Pancreas (tissue), 10 donors: ENCODE measurements around the gene BRAT1. TPM values are rescaled to one million over a fixed set of nuclear protein-coding genes. Genes with fewer than 3 reads are reported as not detected.

Experiments used
- ATAC-seq, 4 donors: fragments of 200-7000 bp; cut with Tn5 transposase; one replicate each; pipeline versions ENCODE4 v1.8.0 to v1.9.1; 2020; ENCODE audit warnings: mild to moderate bottlenecking in 4 of 4, moderate library complexity in 4 of 4
- DNase-seq, 6 donors: peaks; one replicate each; pipeline ENCODE4 v3.0.0-alpha.2; 2020
- FAIRE-seq: peaks from 2 replicates; lab custom pipeline; 2012; peaks lifted over from hg19 to GRCh38; lab: Jason Lieb, UNC
- H3K27ac ChIP-seq, 4 donors: fragments of 200-600 bp; sonication (generic); 1 replicate in 3 of 4; 2 replicates in 1 of 4; pipeline versions ENCODE4 v1.5.0 to v1.8.0; 2020
- H3K27me3 ChIP-seq, 4 donors: fragments of 200-600 bp; one replicate each; pipeline ENCODE4 v1.8.0; 2021
- H3K36me3 ChIP-seq, 3 donors: fragments of 200-600 bp; sonication (generic) in 1 of 3; one replicate each; pipeline versions ENCODE4 v1.5.0 to v1.8.0; 2020 to 2021
- H3K4me1 ChIP-seq, 3 donors: fragments of 200-600 bp; one replicate each; pipeline ENCODE4 v1.8.0; 2021
- H3K4me3 ChIP-seq, 4 donors: fragments of 200-600 bp; sonication (generic) in 2 of 4; one replicate each; pipeline versions ENCODE4 v1.5.0 to v1.8.0; 2020 to 2021
- H3K9me3 ChIP-seq, 4 donors: fragments of 200-600 bp; one replicate each; pipeline ENCODE4 v1.8.0; 2021
- WGBS, 2 donors: extraction: QIAGEN DNeasy Blood & Tissue Kit; methylation state at CpG; one replicate each; pipeline ENCODE4 v1.1.7; 2013; 5-methylcytosine and 5-hydroxymethylcytosine counted together
- intact Hi-C, 3 donors: fragments of 100-400 bp; cut with DNase I; formaldehyde crosslinking; loops; one replicate each; pipeline versions ENCODE4 v1.11.1 to v1.14.2; 2022
- polyA plus RNA-seq, 2 donors: library from polyadenylated mRNA; stranded (reverse); fragments of 200-250 nt; gene quantifications; one replicate each; pipeline ENCODE4 v1.2.3, GENCODE V29; 2013
- total RNA-seq, 6 donors: library from RNA; stranded (reverse); fragmentation: NEBNext Ultra II Directional in 4 of 6; extraction: Animal tissue kit (Norgen Biotek cat#: 25700) in 4 of 6; gene quantifications; one replicate each; pipeline versions ENCODE4 v1.2.1 to v1.2.4, GENCODE V29; 2021 to 2023
- TF ChIP-seq, protein P1 (sequence below), 4 donors: fragments of 200-600 bp; sonication (generic) in 3 of 4; IDR thresholded peaks; one replicate each; pipeline versions ENCODE4 v1.5.0 to v1.8.0; 2021; ENCODE audit warnings: antibody characterized with exemption in 4 of 4
- donor health status: healthy with polysubstance abuse.
- donor health status: DM: no; HTN: no; CAD: no; lungs with moderate emphysema.
- donor health status: DM: no; HTN: no; CAD: no.
- donor health status: control.
- donor health status: control.
- donor health status: Bipolar disorder and iron deficiency.
- donor health status: DM: yes; HTN: yes; CAD: no.
- donor health status: DM: no; HTN: no; CAD: no.
- donor health status: DM: no; HTN: no; CAD: no.
- donor health status: DM: yes; HTN: yes; CAD: no.

BRAT1 gene
- total and polyA plus RNA-seq, 8 donors: 11.8 to 54.4 (median 15.2) TPM

DNA sequence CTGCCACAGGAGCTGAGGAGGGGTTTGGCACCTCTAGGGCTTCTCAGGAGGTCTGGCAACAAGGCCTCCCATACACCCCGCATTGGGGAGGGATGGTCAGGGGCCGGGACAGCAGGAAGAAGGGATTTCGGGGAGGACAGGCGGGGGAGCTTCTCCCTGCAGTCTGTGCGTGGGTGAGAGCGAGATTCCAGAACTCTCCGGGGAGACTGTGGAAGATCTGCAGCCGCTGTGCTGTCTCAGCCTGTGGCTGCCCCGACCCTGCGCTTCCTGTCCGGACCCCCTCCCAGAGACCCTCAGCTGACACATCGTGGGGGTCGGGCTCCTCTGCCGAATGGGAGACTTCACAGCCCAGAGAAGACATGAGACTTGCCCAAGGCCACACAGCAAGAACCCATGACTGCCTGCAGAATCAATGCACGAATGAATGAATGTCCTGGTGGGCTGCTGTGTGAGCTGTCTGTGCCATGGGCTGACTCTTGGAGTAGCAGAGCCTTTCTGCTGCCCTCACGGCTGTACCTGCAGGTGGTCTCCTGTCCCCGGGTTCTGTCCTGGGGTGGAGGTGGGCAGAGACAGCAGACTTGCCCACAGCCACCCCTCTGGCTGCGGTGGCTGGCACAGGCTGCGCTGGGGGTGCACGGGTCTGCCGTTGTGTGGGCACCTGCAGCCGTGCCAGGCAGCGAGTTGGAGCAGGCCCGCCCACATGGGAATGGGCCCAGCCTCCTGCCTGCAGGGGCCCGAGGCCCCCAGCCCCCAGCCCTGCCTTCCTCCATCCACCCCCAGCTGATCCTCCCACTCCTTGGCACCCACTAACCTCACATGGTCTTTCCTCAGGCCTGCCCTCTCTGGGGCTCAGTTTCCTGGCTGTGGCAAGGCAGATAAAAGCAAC lies 52.0 kb downstream of the BRAT1 start:
- WGBS, 2 donors: 72 to 84% methylated on average over 25 of the region's 25 CpGs

DNA sequence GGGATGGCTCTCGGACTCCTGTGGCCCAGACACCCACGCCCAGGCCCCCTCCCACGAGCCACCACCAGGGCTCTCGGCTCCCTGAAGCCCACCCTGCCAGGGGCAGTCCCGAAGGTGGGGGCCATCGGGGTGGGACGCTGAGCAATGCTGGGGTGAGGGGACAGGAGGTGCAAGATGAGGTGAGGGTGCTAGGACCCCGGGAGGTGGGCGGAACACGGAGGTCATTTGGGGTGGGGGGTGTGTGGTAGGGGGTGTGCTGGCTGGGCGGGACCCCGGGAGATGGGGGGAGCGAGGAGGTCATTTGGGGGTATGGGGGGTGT lies 52.7 kb downstream of the BRAT1 start:
- no peak for FAIRE-seq
- no peaks in the 10 kb centered on the region for H3K36me3 ChIP-seq
- peak in 1 of 6 donors; percentile 78 for DNase-seq
- H3K4me1 ChIP-seq: no peaks in the 10 kb centered on the region
- H3K27ac ChIP-seq: no peak overlapping the region
- TF ChIP-seq, protein P1, sequence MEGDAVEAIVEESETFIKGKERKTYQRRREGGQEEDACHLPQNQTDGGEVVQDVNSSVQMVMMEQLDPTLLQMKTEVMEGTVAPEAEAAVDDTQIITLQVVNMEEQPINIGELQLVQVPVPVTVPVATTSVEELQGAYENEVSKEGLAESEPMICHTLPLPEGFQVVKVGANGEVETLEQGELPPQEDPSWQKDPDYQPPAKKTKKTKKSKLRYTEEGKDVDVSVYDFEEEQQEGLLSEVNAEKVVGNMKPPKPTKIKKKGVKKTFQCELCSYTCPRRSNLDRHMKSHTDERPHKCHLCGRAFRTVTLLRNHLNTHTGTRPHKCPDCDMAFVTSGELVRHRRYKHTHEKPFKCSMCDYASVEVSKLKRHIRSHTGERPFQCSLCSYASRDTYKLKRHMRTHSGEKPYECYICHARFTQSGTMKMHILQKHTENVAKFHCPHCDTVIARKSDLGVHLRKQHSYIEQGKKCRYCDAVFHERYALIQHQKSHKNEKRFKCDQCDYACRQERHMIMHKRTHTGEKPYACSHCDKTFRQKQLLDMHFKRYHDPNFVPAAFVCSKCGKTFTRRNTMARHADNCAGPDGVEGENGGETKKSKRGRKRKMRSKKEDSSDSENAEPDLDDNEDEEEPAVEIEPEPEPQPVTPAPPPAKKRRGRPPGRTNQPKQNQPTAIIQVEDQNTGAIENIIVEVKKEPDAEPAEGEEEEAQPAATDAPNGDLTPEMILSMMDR (IDR thresholded peaks at IDR 0.05): no peak
- intact Hi-C loops: no loop called here
- H3K27me3 ChIP-seq: no peaks in the 10 kb centered on the region
- H3K4me3 ChIP-seq: no peak overlapping the region
- WGBS, 2 donors: 59 to 69% methylated on average over 12 to 13 of the region's 13 CpGs
- H3K9me3 ChIP-seq: no peaks in the 10 kb centered on the region
- ATAC-seq: no peak

More for the DNA sequence above, 52.0 kb downstream of the BRAT1 start:
- H3K27ac ChIP-seq: no peak overlapping the region
- no peak overlapping the region for H3K4me3 ChIP-seq
- intact Hi-C loops: no loop called here
- H3K27me3 ChIP-seq: no peaks in the 10 kb centered on the region
- FAIRE-seq: no peak
- ATAC-seq: peak in 1 of 4 donors; percentile 4
- peak in 1 of 6 donors; percentile 57 for DNase-seq
- TF ChIP-seq, protein P1 (IDR thresholded peaks at IDR 0.05): no peak
- H3K36me3 ChIP-seq: no peaks in the 10 kb centered on the region
- H3K9me3 ChIP-seq: no peaks in the 10 kb centered on the region
- no peaks in the 10 kb centered on the region for H3K4me1 ChIP-seq

DNA sequence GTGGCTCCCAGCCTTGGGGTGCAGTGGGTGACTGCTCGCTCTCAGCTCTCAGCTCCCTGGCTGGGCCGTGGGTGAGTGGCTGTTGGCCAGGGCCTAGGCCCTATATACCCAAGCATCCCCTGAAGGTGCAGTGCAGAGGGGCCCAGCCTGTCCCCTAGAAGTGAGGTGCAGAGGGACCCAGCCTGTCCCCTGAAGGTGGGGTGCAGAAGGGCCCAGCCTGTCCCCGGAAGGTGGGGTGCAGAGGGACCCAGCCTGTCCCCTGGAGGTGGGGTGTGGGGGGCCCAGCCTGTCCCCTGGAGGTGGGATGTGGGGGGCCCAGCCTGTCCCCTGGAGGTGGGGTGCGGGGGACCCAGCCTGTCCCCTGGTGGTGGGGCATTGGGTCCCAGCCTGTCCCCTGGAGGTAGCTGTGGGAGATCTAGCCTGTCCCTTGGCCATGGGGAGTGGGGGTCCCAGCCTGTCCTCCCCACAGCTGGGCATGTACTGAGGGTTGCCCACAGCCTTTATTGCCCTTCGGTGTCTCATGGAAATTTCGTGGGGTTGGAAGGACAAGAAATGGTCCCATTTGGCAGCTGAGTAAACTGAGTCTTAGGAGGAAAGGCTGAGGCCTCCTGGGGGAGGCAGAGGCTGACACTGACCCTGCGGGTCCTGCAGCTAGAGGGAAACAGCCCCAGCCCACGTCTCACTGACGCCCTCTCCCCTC lies 53.2 kb downstream of the BRAT1 start:
- intact Hi-C loops: no loop called here
- ATAC-seq (no peak), DNase-seq (peak in 1 of 6 donors; percentile 75), FAIRE-seq (no peak)
- no peaks in the 10 kb centered on the region for H3K27me3 ChIP-seq
- no peak overlapping the region for H3K4me3 ChIP-seq
- 72 to 80% methylated on average over 8 to 9 of the region's 9 CpGs for WGBS, 2 donors
- TF ChIP-seq, protein P1 (IDR thresholded peaks at IDR 0.05): no peak
- no peak overlapping the region for H3K27ac ChIP-seq
- no peaks in the 10 kb centered on the region for H3K4me1 ChIP-seq
- H3K9me3 ChIP-seq: no peaks in the 10 kb centered on the region
- no peaks in the 10 kb centered on the region for H3K36me3 ChIP-seq

DNA sequence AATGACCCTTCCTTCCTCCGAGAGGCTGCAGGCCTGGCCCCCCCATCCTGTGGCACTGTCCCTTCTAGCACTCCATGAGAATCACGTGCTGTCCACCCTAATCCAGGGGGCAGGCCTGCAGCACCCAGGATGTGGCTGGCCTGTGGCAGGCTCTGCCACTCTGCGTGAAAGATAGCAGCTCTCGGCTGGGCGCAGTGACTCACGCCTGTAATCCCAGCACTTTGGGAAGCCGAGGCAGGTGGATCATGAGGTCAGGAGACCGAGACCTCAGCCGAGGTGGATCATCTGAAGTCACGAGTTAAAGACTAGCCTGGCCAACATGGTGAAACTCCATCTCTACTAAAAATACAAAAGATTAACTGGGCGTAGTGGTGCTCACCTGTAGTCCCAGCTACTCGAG lies 54.6 kb downstream of the BRAT1 start:
- no peak for FAIRE-seq
- TF ChIP-seq, protein P1 (IDR thresholded peaks at IDR 0.05): no peak
- Histone ChIP-seq H3K9me3 (no peaks in the 10 kb centered on the region), H3K36me3 (no peaks in the 10 kb centered on the region), H3K27ac (no peak overlapping the region), H3K4me1 (no peaks in the 10 kb centered on the region), H3K4me3 (no peak overlapping the region), H3K27me3 (no peaks in the 10 kb centered on the region)
- no peak for ATAC-seq
- peak in 1 of 6 donors; percentile 48 for DNase-seq
- intact Hi-C loops: no loop called here
- 82 to 85% methylated on average over 12 of the region's 12 CpGs for WGBS, 2 donors
